Neural cell (in vitro differentiated cells): ENCODE measurements around the gene HS1BP3. TPM values are rescaled to one million over a fixed set of nuclear protein-coding genes. Genes with fewer than 3 reads are reported as not detected.

Experiments used
- H2AFZ ChIP-seq: fragments of 200-600, 300-800 bp; sonication (generic), shearing (Covaris generic); 2 replicates; pipeline ENCODE4 v1.6.0; 2014; ENCODE audit warnings: low read depth, mild to moderate bottlenecking, antibody characterized with exemption, low read length, moderate library complexity
- H3F3A ChIP-seq: fragments of 200-600 bp; shearing (Covaris generic); 2 replicates; pipeline ENCODE4 v1.6.1; 2016; ENCODE audit warnings: mild to moderate bottlenecking, moderate library complexity, mixed read lengths, antibody characterized with exemption, low read length; ENCODE audit not compliant: insufficient read depth, poor library complexity, severe bottlenecking
- H3K27ac ChIP-seq: fragments of 200-600, 300-800 bp; sonication (generic), shearing (Covaris generic); 2 replicates; pipeline ENCODE4 v1.5.1; 2014; ENCODE audit warnings: mild to moderate bottlenecking, low read length, moderate library complexity
- H3K27me3 ChIP-seq: fragments of 300-800, 200-600 bp; sonication (generic), shearing (Covaris generic); 2 replicates; pipeline ENCODE4 v1.6.0; 2014; ENCODE audit warnings: mild to moderate bottlenecking, low read depth, low read length, moderate library complexity; ENCODE audit not compliant: insufficient read depth
- H3K36me3 ChIP-seq: fragments of 300-800, 200-600 bp; sonication (generic), shearing (Covaris generic); 2 replicates; pipeline ENCODE4 v1.5.1; 2014; ENCODE audit warnings: mild to moderate bottlenecking, antibody characterized with exemption, low read length, moderate library complexity; ENCODE audit not compliant: insufficient read depth
- H3K4me2 ChIP-seq: fragments of 300-800, 200-600 bp; sonication (generic), shearing (Covaris generic); 2 replicates; pipeline ENCODE4 v1.6.0; 2014; ENCODE audit warnings: mild to moderate bottlenecking, low read length
- H3K4me3 ChIP-seq: fragments of 300-800, 200-600 bp; sonication (generic), shearing (Covaris generic); 2 replicates; pipeline ENCODE4 v1.5.1; 2014; ENCODE audit warnings: mild to moderate bottlenecking, low read length, moderate library complexity
- H3K79me2 ChIP-seq: fragments of 200-600 bp; shearing (Covaris generic); replicated peaks from 2 replicates; pipeline ENCODE4 v1.6.0; 2014; ENCODE audit warnings: mild to moderate bottlenecking, low read length, moderate library complexity; ENCODE audit not compliant: insufficient read depth
- H3K9ac ChIP-seq: fragments of 300-800, 200-600 bp; sonication (generic), shearing (Covaris generic); 2 replicates; pipeline ENCODE4 v1.6.1; 2016; ENCODE audit warnings: mild to moderate bottlenecking, low read length, mixed read lengths
- H3K9me2 ChIP-seq: fragments of 200-600 bp; shearing (Covaris generic); 2 replicates; pipeline ENCODE4 v1.6.1; 2016; ENCODE audit warnings: mild to moderate bottlenecking, low read length, mixed read lengths; ENCODE audit not compliant: insufficient read depth
- H3K9me3 ChIP-seq: fragments of 200-600, 300-800 bp; sonication (generic), shearing (Covaris generic); 2 replicates; pipeline ENCODE4 v1.6.1; 2016; ENCODE audit warnings: mild to moderate bottlenecking, mixed run types, low read length, moderate library complexity, mixed read lengths
- H4K20me1 ChIP-seq: fragments of 200-600 bp; shearing (Covaris generic); 2 replicates; pipeline ENCODE4 v1.6.1; 2016; ENCODE audit warnings: mild to moderate bottlenecking, mixed run types; ENCODE audit not compliant: insufficient read depth
- CTCF ChIP-seq: fragments of 450-650 bp; IDR thresholded peaks from 2 replicates; pipeline ENCODE4 v1.5.1; 2014; ENCODE audit warnings: antibody characterized with exemption, mild to moderate bottlenecking, moderate library complexity; ENCODE audit not compliant: poor library complexity, severe bottlenecking
- EP300 ChIP-seq: fragments of 450-650 bp; conservative IDR thresholded peaks from 2 replicates; pipeline ENCODE4 v1.6.1; 2014; ENCODE audit warnings: antibody characterized with exemption, mild to moderate bottlenecking, moderate library complexity; ENCODE audit not compliant: poor library complexity, severe bottlenecking
- EZH2 ChIP-seq: fragments of 200-600, 300-800 bp; shearing (Covaris generic), sonication (generic); IDR thresholded peaks from 2 replicates; pipeline ENCODE4 v1.6.1; 2014; ENCODE audit warnings: antibody characterized with exemption, low read length, borderline replicate concordance, mild to moderate bottlenecking; ENCODE audit not compliant: insufficient read depth, poor library complexity, severe bottlenecking
- MXI1 ChIP-seq: fragments of 450-650 bp; conservative IDR thresholded peaks from 2 replicates; pipeline ENCODE4 v1.6.1; 2014; ENCODE audit warnings: antibody characterized with exemption, mild to moderate bottlenecking; ENCODE audit not compliant: poor library complexity, severe bottlenecking
- POLR2AphosphoS5 ChIP-seq: IDR thresholded peaks from 2 replicates; pipeline ENCODE4 v1.6.1; 2012
- RAD21 ChIP-seq: fragments of 450-650 bp; conservative IDR thresholded peaks from 2 replicates; pipeline ENCODE4 v1.6.1; 2014; ENCODE audit warnings: antibody characterized with exemption, mild to moderate bottlenecking, moderate library complexity
- REST ChIP-seq: IDR thresholded peaks from 2 replicates; pipeline ENCODE4 v1.6.1; 2012; ENCODE audit warnings: borderline replicate concordance
- SMC3 ChIP-seq: fragments of 450-650 bp; conservative IDR thresholded peaks from 2 replicates; pipeline ENCODE4 v1.6.1; 2014; ENCODE audit warnings: antibody characterized with exemption, mild to moderate bottlenecking, moderate library complexity; ENCODE audit not compliant: poor library complexity
- TAF1 ChIP-seq: IDR thresholded peaks from 2 replicates; pipeline ENCODE4 v1.6.1; 2012; ENCODE audit warnings: low read depth
- polyA plus RNA-seq: library from polyadenylated mRNA; depleted of rRNA; stranded (reverse); fragments of >200 nt; gene quantifications from 2 replicates; pipeline ENCODE4 v1.2.3, GENCODE V29; 2014

Gene HS1BP3
- polyA plus RNA-seq, 1 donor from 2014 or later: 8.9 TPM

- Histone ChIP-seq H3K27ac (no peak overlapping the region), H3F3A (no peaks in the 10 kb centered on the region), H3K4me2 (no peak overlapping the region), H2AFZ (no peak overlapping the region), H3K36me3 (no peaks in the 10 kb centered on the region), H3K9me3 (no peaks in the 10 kb centered on the region), H3K79me2 (no peaks in the 10 kb centered on the region), H3K9ac (no peak overlapping the region), H4K20me1 (no peaks in the 10 kb centered on the region), H3K4me3 (no peak overlapping the region), H3K27me3 (no peaks in the 10 kb centered on the region), H3K9me2 (no peaks in the 10 kb centered on the region)
- TF ChIP-seq MXI1 (no peak), CTCF (no peak), POLR2AphosphoS5 (no peak), RAD21 (no peak), EZH2 (no peak), SMC3 (no peak), TAF1 (no peak), REST (no peak), EP300 (no peak)
These were observed 37.7 kb downstream of the HS1BP3 start for GRCh38 chr2:20612925-20613916.

GRCh38 chr2:20611844-20612356 lies 39.0 kb downstream of the HS1BP3 start:
- Histone ChIP-seq H3K9me2 (no peaks in the 10 kb centered on the region), H3K4me2 (no peak overlapping the region), H3K27me3 (no peaks in the 10 kb centered on the region), H3K79me2 (no peaks in the 10 kb centered on the region), H4K20me1 (no peaks in the 10 kb centered on the region), H3F3A (no peaks in the 10 kb centered on the region), H3K36me3 (no peaks in the 10 kb centered on the region), H3K9me3 (peaks cover 4% of the 10 kb centered on the region), H3K9ac (no peak overlapping the region), H3K27ac (no peak overlapping the region), H2AFZ (no peak overlapping the region), H3K4me3 (no peak overlapping the region)
- no peak for TF ChIP-seq TAF1
- no peak for TF ChIP-seq REST
- no peak for TF ChIP-seq EZH2
- TF ChIP-seq SMC3: no peak
- no peak for TF ChIP-seq RAD21
- no peak for TF ChIP-seq CTCF
- no peak for TF ChIP-seq EP300
- TF ChIP-seq MXI1: no peak
- TF ChIP-seq POLR2AphosphoS5: no peak
